AG04450 (cell line): ENCODE results near the gene NOTCH2. TPM values are rescaled to one million over a fixed set of nuclear protein-coding genes. Genes with fewer than 3 reads are reported as not detected.
A peak's percentile ranks its signal among the peaks of the same experiment; 100 is the strongest.

Source experiments
- CTCF ChIA-PET: fragments of 300-600, 350-600 bp; formaldehyde crosslinking; extraction: SDS; loops from one replicate; lab custom pipeline; 2022; ENCODE audit warnings: antibody characterized with exemption, inconsistent platforms; lab: Charles Lee
- POLR2A ChIA-PET: fragments of 350-600 bp; formaldehyde crosslinking; extraction: SDS; loops from one replicate; lab custom pipeline; 2021; ENCODE audit warnings: antibody characterized with exemption, inconsistent platforms; lab: Yijun Ruan, JAX
- DNase-seq: peaks from one replicate; pipeline ENCODE4 v3.0.0-alpha.2; 2011; ENCODE audit warnings: low read depth, low spot score
- H3K27ac ChIP-seq: one replicate; pipeline ENCODE4 v1.5.1; 2012; ENCODE audit warnings: low read depth, low read length, control low read depth
- H3K27me3 ChIP-seq: one replicate; pipeline ENCODE4 v1.6.0; 2012; ENCODE audit warnings: low read length; ENCODE audit not compliant: control insufficient read depth, insufficient read depth
- H3K4me3 ChIP-seq: 2 replicates; pipeline ENCODE4 v1.5.1; 2011; ENCODE audit warnings: mild to moderate bottlenecking, low read depth, low read length, control low read depth
- H3K9me3 ChIP-seq: 2 replicates; pipeline ENCODE4 v1.5.1; 2012; ENCODE audit warnings: low read length; ENCODE audit not compliant: control insufficient read depth, insufficient read depth
- polyA plus RNA-seq: library from polyadenylated mRNA; depleted of rRNA; stranded (reverse); fragments of >200 nt; gene quantifications from 2 replicates; pipeline ENCODE4 v1.2.3, GENCODE V29; 2011
- TF ChIP-seq, protein P1 (sequence below): IDR thresholded peaks from 2 replicates; pipeline ENCODE4 v1.5.1; 2011; ENCODE audit warnings: low read depth, low read length, control low read depth, inconsistent platforms

NOTCH2 gene
- polyA plus RNA-seq, 1 experiment: 47.0 TPM

DNA sequence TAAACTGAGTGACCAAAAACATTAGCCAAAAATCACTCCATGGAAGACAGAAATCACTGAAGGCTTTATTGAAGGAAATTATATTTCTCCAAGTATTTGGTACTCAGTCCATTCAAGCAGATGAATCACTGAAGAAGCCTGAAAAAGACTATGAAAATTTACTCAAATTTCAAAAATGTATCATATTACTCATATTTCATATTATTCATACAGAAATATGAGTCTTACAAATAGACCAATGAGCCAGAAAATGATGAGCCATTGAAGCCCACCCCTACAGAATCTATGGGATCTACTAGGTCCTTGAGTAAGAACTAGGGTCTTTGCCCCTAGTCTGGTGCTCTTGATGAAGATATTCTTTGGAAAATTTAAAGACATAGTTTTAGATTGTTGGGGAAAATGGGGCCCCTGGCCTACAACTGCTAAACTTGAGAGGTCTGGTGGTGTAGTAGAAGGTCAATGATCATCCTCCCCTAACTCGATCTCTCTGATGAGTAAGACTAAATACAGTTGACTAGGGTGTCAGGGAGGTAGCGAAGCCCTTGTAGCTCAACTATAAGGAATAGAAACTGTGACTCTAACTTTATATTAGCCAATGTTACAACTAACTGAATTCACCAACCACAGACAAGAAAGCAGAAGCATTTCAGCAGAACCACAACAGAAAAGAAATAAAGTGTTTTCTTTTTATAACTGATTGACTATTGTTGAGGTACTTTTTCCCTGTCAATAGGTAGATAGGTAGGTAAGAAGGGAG is 81.0 kb downstream of the NOTCH2 start:
- TF ChIP-seq, protein P1, sequence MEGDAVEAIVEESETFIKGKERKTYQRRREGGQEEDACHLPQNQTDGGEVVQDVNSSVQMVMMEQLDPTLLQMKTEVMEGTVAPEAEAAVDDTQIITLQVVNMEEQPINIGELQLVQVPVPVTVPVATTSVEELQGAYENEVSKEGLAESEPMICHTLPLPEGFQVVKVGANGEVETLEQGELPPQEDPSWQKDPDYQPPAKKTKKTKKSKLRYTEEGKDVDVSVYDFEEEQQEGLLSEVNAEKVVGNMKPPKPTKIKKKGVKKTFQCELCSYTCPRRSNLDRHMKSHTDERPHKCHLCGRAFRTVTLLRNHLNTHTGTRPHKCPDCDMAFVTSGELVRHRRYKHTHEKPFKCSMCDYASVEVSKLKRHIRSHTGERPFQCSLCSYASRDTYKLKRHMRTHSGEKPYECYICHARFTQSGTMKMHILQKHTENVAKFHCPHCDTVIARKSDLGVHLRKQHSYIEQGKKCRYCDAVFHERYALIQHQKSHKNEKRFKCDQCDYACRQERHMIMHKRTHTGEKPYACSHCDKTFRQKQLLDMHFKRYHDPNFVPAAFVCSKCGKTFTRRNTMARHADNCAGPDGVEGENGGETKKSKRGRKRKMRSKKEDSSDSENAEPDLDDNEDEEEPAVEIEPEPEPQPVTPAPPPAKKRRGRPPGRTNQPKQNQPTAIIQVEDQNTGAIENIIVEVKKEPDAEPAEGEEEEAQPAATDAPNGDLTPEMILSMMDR: no peak
- H3K27ac ChIP-seq: no peak overlapping the region
- no peaks in the 10 kb centered on the region for H3K27me3 ChIP-seq
- ChIA-PET CTCF (interaction anchor here (1.6 to 1.9 kb wide), 2 partner anchors 20 to 40 kb away, joined by 8 to 10 read pairs; no protein-coding TSS in a partner anchor), POLR2A (no interaction called here)
- DNase-seq: no peak
- no peak overlapping the region for H3K4me3 ChIP-seq
- no peaks in the 10 kb centered on the region for H3K9me3 ChIP-seq

DNA sequence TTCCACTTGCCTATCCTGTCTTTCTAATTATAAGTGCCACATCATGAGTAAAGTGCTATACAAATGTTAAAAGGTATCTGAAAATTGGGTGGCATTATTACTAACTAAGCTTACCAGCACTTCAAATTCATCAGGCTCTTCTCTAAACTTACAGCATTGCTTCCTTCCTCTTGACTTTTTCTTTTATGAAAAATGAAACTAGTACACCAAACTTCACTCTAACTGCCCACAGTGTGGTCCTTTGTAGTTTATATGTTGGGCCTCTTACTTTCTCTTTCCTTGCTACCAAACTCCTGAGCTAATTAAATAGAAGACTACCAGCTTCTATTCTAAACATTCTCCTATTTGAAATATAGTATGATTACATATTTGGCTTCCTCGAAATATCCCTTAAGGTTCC is 81.8 kb downstream of the NOTCH2 start:
- Histone ChIP-seq H3K27ac (no peak overlapping the region), H3K9me3 (no peaks in the 10 kb centered on the region), H3K27me3 (no peaks in the 10 kb centered on the region), H3K4me3 (no peak overlapping the region)
- no peak for DNase-seq
- ChIA-PET POLR2A (no interaction called here), CTCF (interaction anchor here (1.6 to 1.9 kb wide), 2 partner anchors 19 to 39 kb away, joined by 8 to 10 read pairs; no protein-coding TSS in a partner anchor)
- TF ChIP-seq, protein P1: no peak

DNA sequence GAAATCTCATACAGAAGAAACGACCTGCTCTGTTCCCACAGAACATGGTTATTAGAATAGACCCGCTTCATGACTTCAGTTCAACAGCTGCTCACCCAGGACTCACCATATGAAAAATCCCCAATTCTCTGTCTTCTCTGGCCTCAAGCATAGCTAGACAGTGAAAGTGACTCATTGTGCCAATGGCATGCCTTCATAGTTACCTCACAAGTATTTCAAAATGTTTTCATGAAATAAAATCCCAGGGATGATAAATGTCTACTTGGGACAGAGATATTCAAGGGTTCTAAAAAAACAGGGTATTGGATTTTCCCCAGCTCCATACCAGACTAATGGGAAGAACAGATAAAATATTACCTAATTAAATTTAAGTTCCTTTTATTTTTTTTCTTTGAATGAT is 82.3 kb downstream of the NOTCH2 start:
- Histone ChIP-seq H3K27me3 (no peaks in the 10 kb centered on the region), H3K9me3 (no peaks in the 10 kb centered on the region), H3K27ac (peak overlapping the region; percentile 60), H3K4me3 (no peak overlapping the region)
- DNase-seq: peak; percentile 72
- CTCF ChIA-PET: interaction anchor here (1.6 to 1.9 kb wide), 2 partner anchors 19 to 38 kb away, joined by 8 to 10 read pairs; no protein-coding TSS in a partner anchor
- POLR2A ChIA-PET: no interaction called here
- TF ChIP-seq, protein P1: no peak

DNA sequence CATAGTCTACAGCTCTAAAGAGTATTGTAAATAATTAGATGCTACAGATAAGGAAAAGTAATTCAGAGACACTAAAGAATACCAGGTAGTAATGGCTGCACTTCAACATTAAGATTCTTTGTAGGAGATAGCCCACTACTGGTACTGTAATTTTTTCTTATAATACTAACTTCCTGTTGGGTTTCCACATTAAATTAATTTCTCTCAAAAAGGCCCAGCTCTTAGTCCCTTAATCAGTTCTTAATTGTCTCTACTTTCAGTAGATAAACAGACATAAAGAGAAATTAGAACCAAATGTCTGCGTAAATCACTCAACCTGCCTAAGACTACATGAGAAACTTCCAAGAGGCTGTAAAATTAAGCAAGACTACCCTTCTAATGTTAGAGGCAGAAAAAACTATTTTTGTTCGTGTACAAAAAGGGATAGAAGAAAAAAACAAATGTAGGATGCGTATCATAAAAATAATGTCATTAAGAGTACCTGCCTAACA is 83.4 kb downstream of the NOTCH2 start:
- POLR2A ChIA-PET: no interaction called here
- Histone ChIP-seq H3K9me3 (no peaks in the 10 kb centered on the region), H3K27ac (no peak overlapping the region), H3K27me3 (no peaks in the 10 kb centered on the region), H3K4me3 (no peak overlapping the region)
- no peak for DNase-seq
- TF ChIP-seq, protein P1: no peak
- CTCF ChIA-PET: no interaction called here

DNA sequence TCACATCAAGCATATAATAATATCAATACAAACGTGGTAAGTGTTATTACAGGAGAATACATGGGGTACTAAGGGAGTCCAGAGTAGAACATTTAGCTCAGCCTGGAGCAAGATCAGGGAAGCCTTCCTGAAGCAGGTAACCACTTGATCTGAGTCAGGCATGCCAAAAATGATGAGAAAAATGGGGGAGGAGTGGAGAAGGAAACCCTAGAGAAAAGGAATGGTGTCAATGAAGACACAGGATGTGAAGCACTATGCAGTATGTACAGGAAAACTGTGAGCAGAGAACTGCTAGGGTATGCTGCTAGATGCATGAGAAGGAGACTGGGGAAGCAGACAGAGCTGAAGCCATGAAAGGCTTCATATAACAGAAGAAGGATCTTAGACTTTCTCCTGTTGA is 84.7 kb downstream of the NOTCH2 start:
- TF ChIP-seq, protein P1: no peak
- POLR2A ChIA-PET: no interaction called here
- CTCF ChIA-PET: no interaction called here
- Histone ChIP-seq H3K27me3 (no peaks in the 10 kb centered on the region), H3K4me3 (no peak overlapping the region), H3K27ac (no peak overlapping the region), H3K9me3 (no peaks in the 10 kb centered on the region)
- DNase-seq: no peak
